Hepatic stellate cell (primary cell): ENCODE data around the gene HGD.

Source experiments
- DNase-seq: peaks from one replicate; pipeline ENCODE4 v3.0.0; 2011; ENCODE audit warnings: low spot score

Gene HGD

DNA sequence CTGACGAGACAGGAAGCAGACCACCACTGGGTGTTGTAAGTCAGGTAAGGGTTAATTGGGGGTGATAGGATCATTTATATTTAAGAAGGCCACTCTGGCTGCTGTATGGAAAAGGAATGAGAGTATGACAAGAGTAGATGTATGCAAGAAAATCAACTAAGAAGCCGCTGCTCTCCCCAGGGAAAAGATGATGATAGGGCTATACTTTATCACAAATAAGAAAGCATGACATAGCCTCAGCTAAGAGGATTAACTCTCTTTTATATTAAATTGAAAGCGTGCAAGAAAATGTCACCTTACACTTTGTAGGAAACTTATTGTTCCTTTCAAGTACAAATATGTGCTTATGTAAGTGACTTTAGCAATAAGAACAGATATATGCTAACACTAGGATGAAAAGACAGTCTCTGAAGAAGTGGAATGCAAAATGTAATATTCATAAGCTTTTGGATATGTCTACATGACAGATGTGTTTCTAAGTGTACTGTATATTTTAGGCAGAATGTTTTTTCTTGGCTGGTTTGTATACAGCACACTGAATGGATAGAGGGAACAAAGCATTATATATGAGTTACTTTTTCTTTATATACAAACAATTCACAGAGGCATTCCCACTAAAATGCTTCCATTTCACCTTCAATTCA is 94.6 kb downstream of the HGD start:
- DNase-seq, result no peak
